Renal cortex interstitium (tissue), 11 donors: ENCODE data around the gene ASIC3. TPM values are rescaled to one million over a fixed set of nuclear protein-coding genes. Genes with fewer than 3 reads are reported as not detected.
A peak's percentile ranks its signal among the peaks of the same experiment; 100 is the strongest.

Source experiments
- DNase-seq, 11 donors: peaks; one replicate each; pipeline ENCODE4 v3.0.0-alpha.2; 2013; ENCODE audit warnings: low read depth in 9 of 11, low spot score in 4 of 11; ENCODE audit errors: extremely low read depth in 1 of 11
- polyA plus RNA-seq, 3 donors: library from polyadenylated mRNA; unstranded; fragments of 120-200 nt; gene quantifications; one replicate each; pipeline ENCODE4 v1.2.1, GENCODE V29; 2013; ENCODE audit not compliant: insufficient read length in 3 of 3

ASIC3 gene
- polyA plus RNA-seq, 3 donors: 1.3 to 2.5 (median 2.3) TPM

DNA sequence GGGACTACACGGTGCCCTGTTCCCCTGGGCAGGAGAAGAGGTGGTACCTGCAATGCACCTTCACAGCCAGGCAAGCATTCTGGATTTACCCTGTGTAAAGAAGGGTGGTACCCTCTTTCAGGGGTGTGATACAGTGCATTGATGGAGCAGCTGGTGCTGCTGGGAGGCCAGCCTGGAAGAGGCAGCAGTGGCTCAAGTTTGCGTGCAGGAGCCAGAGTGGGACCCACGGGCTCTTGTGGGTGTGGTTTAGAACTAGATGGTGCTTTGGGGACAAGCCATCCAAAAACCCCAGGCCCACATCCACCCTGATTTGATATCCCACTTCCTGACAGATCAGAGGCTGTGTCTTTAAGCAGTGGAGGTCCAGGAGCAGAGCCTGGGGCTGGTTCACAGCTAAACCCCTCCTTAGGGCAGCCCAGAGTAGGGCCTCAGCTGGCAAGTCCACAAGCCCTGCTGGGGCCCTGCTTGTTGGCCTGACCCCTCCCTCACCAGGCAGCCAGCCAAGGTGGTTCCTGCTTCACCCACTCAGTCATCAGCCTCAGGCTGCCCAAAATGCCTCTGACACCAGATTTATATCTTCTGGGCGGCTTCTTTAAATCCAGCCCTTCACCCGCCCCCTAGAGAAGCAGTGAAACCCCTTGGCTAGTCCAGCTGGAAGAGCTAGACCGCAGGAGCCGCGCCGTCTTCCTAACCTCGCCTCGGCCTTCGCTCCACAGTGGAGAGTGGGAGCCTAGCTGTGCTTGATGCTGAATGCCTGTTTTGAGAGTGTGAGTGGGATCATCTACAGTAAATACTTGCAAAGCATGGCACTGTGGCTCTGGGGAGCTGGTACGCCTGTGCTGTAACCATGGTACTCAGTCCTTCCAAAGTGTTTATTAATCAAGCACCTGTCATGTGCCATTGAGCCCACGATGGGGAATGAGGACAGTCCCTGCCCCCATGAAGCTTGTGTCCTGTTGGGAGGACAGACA lies 1.4 kb upstream of the ASIC3 start:
- no peak for DNase-seq

- DNase-seq: no peak
Measured at GRCh38 chr7:151048911-151049463, 656 bp downstream of the ASIC3 start.

- peak in 5 of 11 donors; percentile 68 to 75 (median 70) for DNase-seq
Measured at GRCh38 chr7:151051108-151051507, 2.8 kb downstream of the ASIC3 start.

- DNase-seq: no peak
Measured at GRCh38 chr7:151053096-151053495, 4.8 kb downstream of the ASIC3 start.

DNA sequence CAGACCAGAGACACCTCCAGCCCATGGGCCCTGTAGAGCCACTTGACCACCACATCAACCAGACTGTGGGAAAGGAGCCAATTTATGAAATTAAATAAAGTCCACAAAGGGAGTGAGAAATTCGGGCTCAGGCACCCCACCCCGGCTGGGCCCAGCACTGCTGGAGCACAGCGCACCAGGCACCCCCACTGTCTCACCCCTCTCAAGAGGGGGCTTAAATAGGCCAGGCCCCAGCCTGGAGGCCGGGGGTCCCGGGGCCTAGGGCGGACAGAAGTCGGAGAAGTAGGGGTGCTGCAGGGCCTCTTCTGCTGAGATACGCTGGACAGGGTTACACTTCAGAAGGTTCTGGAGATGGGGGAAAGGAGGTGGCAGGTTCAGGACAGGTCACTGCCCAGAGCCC lies 5.4 kb downstream of the ASIC3 start:
- no peak for DNase-seq

DNA sequence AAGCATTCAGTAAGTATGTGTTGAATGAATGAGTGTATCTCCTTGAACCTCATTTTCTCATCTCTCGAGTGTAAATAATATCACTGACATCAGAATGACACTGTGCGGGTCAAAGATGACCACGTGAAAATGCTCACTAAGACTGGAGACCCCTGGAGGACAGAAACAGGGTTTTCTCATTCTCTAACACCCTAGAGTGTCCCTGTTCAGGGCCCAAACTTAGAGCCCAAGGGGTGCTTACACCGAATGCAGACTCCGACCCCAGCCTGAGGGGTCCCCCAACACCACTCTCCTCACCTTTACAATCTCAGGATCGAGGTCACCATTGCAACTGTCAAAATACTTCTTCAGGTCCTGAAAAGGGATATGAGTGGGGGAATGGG lies 7.9 kb downstream of the ASIC3 start:
- no peak for DNase-seq

DNA sequence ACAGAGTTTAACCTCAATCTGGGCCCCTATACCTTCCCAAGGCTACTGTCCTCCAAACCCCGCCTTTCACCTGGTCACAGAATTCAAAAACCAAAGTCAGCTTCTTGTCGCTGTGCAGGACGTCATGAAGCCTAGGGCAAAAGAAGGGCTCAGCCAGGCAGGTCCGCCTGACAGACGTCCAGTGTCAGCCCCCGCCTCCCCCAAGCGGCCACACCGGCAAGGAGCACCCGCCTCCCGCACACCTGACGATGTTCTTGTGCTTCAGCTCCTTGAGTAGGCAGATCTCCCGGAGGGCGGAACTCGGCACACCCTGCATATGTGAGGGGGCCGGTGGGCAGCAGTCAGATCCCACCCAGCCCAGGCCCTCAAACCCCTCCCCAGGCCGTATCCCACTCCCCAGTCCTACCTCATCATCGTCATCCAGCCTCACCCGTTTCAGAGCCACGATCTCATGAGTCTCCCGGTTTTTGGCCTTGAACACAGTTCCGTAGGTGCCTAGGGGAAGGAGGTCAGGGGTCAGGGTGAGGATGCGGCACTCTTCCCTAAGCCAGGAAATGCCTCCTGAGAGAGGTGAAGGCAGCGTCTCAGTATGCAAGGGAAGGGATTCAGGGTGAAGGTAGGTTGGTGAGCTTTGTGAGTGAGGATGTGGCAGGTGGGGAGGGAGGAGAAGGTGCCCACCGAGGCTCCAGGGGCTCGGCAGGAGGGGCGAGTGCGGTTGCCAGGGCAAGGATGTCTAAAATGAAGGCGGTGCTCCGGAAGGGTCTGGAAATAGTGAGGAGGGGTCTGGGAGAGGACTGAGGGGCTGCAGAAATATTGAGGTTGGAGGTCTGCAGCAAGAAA lies 8.6 kb downstream of the ASIC3 start:
- DNase-seq: no peak

GRCh38 chr7:151057506-151057988 lies 9.2 kb downstream of the ASIC3 start, which contains the start of gene CDK5:
Gene CDK5, minus strand, starts transcription at chr7:151057897. Its CDS starts 49 bp downstream, at chr7:151057848.
- DNase-seq: no peak

GRCh38 chr7:151057989-151058780 lies 9.9 kb downstream of the ASIC3 start:
- peak; percentile 95 to 99 (median 99) for DNase-seq

- DNase-seq: no peak
Measured at GRCh38 chr7:151058781-151059366, 10.5 kb downstream of the ASIC3 start.

DNA sequence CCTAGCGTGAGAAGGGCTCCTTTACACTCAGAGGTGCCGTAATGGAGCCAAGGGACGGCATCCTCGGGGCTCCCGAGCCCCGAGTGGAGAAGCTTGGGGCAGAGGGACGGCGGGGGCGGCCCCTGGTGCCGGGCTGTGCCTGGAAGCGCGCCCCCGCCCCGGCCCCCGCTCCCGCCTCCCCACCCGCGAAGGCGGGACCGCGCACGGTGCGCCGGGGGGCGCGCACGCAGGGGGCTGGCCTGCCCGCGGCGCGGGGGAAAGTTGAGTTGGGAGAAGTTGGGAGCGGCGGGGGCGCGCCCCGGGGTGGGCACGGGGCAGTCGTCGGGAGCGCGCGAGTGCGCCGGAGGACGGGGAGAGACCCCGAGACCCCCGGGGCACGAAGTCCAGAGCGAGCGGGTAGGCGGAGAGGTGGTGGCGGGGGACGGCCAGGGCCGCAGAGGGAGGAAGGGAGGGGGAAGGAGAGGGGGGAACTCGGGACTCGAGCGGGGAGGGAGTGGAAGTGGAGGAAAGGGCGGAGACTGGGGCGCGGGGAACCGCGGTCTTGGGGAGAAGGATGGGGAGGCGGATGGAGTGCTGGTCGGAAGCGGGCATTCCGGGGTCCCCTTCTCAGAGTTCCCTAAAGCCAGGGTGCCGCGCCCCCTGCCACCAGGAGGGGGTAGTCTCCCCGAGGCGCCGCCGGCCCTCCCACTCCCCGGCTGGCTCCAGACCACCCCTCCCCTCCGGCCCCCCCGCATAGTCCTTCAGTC lies 11.2 kb downstream of the ASIC3 start, which contains the start of gene SLC4A2:
SLC4A2 (plus strand) TSS at position 223 of the 746 bp plus-strand sequence. CDS start 2,399 bp downstream, outside the sequence.
- DNase-seq: peak in 5 of 11 donors; percentile 68 to 82 (median 77)

- no peak for DNase-seq
Measured at GRCh38 chr7:151060113-151060415, 11.7 kb downstream of the ASIC3 start.

- DNase-seq: no peak
Measured at GRCh38 chr7:151060416-151061212, 12.3 kb downstream of the ASIC3 start.

GRCh38 chr7:151061213-151062110 lies 13.1 kb downstream of the ASIC3 start:
- DNase-seq: no peak

GRCh38 chr7:151062111-151062398 lies 13.7 kb downstream of the ASIC3 start:
- DNase-seq: no peak
